Choroid plexus epithelial cell (primary cell): ENCODE data around the gene HNRNPR.
"Not testable (repeated sequence)": the region's sequence is repeated elsewhere in the genome, so short reads cannot be mapped to it uniquely, and the experiment has no call there.

Experiments used
- DNase-seq: peaks from one replicate; pipeline ENCODE4 v3.0.0-alpha.2; 2010; ENCODE audit warnings: low read depth
- H3K4me3 ChIP-seq: 2 replicates; pipeline ENCODE4 v1.5.1; 2011; ENCODE audit warnings: low read depth, mild to moderate bottlenecking, control low read depth, low read length, moderate library complexity
- TF ChIP-seq, protein P1 (sequence below): conservative IDR thresholded peaks from 2 replicates; pipeline ENCODE4 v1.5.1; 2011; ENCODE audit warnings: low read depth, mild to moderate bottlenecking, control low read depth, inconsistent platforms, low read length, moderate library complexity

Gene HNRNPR

DNA sequence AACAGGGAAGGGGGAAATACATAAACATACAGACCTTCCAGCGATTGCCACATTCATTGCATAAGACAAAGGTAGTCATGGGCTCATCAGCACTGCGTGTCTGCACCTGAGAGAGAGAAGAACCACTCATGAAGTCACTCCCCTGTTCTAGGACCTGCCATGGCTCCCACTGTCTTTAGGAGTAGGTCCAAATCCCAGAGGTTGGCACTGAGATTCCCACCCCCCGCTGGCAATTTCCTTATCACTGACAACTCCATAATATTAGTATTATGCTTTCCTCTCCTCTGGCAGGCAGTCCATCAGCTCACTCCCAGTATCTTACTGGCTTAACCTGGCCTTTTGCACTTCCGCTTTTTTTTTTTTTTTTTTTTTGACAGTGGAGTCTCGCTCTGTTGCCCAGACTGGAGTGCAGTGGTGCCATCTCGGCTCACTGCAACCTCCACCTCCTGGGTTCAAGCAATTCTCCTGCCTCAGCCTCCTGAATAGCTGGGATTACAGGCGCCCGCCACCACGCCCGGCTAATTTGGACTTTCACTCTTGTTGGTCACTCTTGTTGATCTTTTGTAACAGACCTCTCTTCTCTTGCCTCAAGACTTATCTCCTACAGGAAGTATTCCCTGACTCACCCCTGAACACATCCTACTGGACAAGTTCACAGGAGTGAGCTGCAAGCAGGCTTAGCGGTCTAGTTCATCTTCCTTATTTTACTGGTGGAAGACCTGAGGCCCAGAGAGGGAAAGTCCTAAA, 40.4 kb upstream of the HNRNPR start:
- DNase-seq: peak; percentile 68
- no peak overlapping the region for H3K4me3 ChIP-seq
- TF ChIP-seq, protein P1, sequence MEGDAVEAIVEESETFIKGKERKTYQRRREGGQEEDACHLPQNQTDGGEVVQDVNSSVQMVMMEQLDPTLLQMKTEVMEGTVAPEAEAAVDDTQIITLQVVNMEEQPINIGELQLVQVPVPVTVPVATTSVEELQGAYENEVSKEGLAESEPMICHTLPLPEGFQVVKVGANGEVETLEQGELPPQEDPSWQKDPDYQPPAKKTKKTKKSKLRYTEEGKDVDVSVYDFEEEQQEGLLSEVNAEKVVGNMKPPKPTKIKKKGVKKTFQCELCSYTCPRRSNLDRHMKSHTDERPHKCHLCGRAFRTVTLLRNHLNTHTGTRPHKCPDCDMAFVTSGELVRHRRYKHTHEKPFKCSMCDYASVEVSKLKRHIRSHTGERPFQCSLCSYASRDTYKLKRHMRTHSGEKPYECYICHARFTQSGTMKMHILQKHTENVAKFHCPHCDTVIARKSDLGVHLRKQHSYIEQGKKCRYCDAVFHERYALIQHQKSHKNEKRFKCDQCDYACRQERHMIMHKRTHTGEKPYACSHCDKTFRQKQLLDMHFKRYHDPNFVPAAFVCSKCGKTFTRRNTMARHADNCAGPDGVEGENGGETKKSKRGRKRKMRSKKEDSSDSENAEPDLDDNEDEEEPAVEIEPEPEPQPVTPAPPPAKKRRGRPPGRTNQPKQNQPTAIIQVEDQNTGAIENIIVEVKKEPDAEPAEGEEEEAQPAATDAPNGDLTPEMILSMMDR: no peak

GRCh38 chr1:23383577-23384311, 39.7 kb upstream of the HNRNPR start:
- TF ChIP-seq, protein P1: no peak
- H3K4me3 ChIP-seq: no peak overlapping the region
- DNase-seq: peak; percentile 17

GRCh38 chr1:23381233-23381885, 37.3 kb upstream of the HNRNPR start:
- DNase-seq: no peak
- no peak overlapping the region for H3K4me3 ChIP-seq
- TF ChIP-seq, protein P1: no peak

DNA sequence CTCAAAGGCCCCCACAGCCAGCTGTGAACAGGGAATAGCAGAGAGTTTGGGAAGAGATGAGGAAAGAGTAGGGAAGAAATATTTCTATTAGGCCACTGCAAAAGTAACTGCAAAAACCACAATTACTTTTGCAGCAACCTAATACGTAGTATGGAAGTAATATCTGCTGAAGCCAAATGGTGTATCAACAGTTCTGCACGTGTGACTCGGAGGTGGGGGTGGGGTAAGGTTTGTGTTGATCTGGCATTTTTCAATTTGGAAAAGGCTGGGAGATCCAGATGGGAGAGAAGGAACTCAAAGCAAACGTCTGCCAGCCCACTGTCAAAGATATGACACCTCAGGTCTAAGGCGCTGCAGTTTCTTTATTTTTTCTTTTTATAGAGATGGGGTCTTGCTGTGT, 36.6 kb upstream of the HNRNPR start:
- H3K4me3 ChIP-seq: no peak overlapping the region
- TF ChIP-seq, protein P1: no peak
- no peak for DNase-seq

DNA sequence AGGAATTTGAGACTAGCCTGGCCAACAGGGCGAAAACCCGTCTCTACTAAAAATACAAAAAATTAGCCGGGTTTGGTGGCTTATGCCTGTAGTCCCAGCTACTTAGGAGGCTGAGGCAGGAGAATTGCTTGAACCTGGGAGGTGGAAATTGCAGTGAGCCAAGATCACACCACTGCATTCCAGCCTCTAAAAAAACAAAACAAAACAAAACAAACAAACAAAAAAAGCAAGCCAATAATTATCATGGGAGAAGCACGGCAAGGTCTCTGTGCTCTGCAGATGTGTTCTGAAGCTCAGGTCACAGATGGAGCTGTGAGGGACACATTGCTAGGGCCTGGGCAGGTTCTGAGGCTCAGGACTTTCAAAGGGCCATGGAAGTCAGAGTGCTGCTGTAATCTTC, 36.2 kb upstream of the HNRNPR start:
- H3K4me3 ChIP-seq, DNase-seq: not testable (repeated sequence)

GRCh38 chr1:23376890-23377811, 33.1 kb upstream of the HNRNPR start:
- H3K4me3 ChIP-seq: no peak overlapping the region
- TF ChIP-seq, protein P1: no peak

GRCh38 chr1:23374079-23374735, 30.1 kb upstream of the HNRNPR start:
- not testable (repeated sequence) for H3K4me3 ChIP-seq

More at GRCh38 chr1:23376890-23377811, 33.1 kb upstream of the HNRNPR start:
- peak; percentile 95 for DNase-seq

More at GRCh38 chr1:23374079-23374735, 30.1 kb upstream of the HNRNPR start:
- DNase-seq: not testable (repeated sequence)
